T-helper 22 cell (primary cell): ENCODE results near the gene TBXAS1.

ENCODE experiments used
- DNase-seq: peaks from one replicate; pipeline ENCODE4 v3.0.0-alpha.2; 2020; ENCODE audit warnings: low read depth

The TBXAS1 gene

DNA sequence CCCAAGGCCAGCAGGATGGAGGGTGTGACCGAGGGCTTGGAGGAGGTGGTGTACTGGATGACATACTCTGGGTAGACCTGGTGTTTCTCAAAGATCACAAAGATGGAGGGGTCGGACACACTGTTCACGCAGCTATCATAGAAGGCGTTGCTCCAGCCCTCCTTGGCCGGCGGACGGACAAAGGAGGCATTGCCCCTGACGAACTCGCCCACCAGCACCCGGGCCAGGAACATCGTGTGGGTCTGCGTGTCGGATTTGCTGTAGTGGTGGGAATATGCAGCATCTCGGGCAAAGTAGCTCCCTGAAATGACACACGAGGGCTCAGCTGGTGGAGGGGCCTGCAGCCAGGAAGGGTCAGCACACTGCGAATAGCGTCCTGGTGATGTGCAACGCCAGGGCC is 195.5 kb downstream of the TBXAS1 start:
- no peak for DNase-seq

DNA sequence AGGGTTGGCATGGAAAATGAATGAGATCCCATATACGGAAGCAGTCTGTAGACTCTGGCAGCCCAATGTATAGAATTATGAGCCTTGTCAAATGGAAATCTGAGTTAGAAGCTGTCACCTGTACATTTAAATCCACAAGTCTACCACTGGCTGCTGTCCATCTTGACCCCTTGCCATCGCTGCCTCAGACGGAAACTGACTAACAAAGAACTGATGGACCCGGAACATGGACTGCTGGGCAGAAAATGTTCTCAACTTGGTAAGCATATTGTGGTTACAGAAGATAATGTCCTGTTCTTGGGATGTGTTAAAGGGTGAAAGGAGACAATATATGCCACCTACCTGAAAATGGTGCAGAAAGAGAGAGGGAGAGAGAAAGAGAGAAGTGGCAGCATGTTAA is 196.2 kb downstream of the TBXAS1 start:
- DNase-seq: no peak

DNA sequence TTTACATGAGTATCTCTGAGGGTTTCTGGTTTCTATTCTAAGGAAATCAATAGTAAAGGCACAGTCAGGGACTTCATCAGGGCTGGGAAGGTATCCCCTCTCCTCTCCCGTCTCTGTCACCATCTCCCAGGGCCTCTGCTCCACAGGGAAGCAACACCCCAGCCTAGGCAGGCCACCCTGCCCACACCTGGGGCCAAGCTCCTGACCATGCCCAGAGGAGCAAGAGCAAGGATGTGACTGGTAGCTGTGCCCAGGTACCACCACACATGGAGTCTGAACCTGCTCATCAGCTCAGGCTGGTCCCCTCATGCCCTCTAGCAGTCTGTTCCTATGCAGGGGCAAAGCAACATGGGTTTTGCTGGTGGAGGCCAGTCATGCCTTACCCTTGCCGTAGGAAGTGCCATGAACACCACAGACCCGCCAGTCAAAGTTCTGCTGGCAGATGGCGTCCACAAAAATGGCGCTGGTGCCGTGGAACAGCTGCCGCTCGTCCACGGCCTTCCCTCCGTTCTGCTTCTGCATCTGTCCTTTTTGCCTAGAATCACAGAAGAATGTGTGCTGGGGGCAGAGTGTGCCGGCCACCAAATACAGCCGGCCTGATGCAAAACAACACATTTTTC is 196.9 kb downstream of the TBXAS1 start:
- DNase-seq: no peak

DNA sequence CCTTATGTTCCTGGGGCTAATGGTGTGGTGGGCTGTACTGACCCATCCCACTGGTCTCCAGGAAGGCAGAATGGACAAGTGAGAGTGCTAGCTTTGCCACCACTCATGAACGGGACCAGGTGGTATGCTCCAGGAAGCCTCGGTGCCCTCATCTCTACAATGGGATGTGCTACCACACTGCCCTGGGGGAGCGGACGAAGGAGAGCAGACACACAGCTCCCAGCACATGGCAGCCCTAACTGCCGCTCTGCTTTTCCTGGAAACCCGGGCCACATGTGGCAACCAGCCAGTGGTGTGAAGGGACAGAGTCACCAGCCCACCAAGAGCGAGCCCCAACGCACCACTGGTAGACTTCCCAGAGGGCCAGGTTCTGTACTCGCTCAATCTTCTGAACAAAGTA is 197.9 kb downstream of the TBXAS1 start:
- DNase-seq: no peak

DNA sequence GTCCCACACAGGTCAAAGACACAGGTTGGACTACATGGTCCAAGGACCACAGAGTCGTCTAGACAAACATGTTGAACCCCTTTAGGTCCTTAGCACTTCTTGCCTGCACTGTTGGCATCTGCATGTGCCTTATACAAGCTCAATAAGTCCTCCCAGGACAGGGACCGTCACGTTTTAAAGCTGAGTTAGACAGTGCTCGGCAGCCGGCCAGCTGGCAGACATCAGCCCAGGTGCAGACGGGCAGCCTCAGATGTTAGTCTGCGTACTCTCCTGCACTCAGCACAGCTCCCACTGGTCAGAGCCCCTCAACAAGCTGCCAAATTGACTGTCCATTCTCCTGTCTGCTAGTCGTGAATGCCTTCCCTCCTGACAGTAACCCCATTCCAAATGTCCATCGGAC is 198.8 kb downstream of the TBXAS1 start:
- DNase-seq: no peak

DNA sequence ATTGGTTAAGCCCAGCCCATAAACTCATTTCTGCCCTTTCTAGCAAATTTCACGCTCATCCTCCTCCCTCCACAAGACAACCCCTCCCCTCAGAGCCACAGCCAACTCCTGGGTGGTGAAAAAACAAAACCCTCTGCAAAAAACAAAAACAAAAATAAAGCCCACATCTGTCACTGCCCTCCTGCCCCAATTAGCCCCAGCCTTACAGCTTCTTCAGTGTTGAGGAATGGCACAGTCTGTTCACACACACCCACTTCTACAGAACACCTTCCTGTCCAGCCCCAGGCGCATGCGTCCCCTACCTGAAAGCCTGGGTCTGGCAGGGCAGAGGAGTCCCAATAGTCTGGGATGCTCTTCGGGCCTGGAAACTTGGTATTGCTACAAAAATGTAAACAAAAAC is 199.2 kb downstream of the TBXAS1 start:
- DNase-seq: no peak

DNA sequence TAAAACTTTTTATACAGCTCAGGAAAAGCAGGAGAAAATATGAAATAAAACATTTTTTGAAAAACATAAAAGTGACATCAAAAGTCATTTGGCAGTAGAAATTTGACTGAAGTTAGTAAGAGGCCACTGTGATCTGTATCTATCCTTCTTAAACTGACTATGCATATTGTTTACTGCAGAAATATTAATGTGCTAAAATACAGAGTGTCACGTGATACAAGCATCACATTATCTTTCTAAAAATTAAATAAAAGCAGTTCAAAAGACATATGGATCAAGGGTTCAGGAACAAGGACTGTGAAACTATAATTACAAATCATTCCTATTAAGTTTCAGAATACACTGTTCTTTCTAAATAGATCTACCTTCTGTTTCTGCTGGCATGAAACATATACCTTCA is 200.0 kb downstream of the TBXAS1 start:
- no peak for DNase-seq

DNA sequence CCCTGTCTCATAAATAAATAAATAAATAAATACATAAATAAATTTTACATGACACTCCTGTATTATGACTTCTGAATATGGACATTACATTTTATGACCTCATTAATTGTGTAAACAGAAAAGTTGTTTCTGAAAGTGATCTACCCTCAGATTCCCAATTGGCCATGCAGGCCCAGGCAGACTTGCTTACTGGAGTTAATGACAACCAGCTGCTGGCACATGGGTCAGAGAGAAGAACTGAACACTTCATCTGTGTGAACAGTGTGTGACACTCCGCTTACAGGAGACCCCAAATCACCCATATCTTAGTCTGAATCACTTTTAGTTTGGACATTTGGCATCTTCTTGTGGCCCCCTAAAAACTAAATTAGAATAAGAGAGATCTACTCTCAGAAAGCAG is 202.3 kb downstream of the TBXAS1 start:
- DNase-seq: no peak

DNA sequence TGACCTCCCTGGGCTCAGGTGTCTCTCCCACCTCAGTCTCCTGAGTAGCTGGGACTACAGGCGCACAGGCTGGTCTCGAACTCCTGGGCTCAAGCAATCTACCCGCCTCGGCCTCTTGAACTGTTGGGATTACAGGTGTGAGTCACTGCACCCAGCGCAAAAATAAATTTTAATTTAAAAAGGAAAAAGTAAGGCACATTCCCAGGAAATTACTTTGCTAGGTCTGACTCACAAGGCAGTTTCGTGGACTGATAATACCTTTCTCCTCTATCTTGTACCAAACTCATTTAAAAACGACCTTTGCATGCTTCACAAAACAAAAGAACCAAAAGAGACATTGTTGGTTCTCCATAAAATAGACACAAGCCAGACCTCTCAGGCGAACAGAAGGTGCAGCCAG is 204.0 kb downstream of the TBXAS1 start:
- no peak for DNase-seq

DNA sequence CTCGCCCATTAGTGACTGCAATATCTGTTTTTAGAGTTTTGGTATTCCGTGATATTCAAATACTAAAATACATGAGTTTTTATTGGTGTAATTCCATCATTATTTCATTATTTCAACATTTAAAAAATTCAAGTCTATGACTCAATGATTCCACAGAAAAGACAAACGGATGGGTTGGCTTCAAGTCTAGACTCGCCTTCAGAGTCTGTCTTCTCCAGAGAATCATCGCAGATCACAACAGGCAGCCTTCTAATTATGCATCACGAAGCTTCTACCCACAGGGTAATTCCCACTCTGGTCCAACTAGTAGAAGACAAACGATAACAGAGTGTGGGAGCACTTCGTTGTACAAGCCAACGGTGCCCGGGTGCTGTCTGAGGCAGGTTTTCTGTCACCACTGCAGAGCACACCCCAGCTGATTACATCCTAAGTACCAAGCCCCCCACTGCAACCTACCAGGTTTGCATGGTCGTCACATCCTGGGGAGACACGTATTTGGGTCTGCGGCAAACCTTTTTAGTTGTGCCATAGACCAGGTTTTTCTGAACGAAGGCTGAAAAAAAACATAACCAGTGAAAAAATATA is 204.8 kb downstream of the TBXAS1 start:
- DNase-seq: no peak

DNA sequence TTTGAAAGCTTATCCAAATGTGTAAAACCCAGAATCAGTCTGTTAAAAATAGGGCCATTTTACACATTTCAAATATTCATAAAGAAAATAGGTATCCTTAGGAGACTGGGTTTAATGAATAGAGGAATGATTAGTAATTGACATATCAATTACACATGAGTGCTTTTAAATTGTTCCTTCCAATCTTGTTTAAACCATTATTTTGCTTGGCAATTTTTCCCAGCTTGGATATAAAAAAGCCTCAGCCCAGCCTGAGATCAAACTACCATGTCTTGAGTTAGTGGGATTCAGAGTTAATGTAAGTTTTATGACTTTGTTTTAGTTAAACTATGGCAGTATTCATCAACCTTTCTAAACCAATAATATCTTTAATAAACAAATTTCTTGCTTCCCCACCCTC is 205.4 kb downstream of the TBXAS1 start:
- DNase-seq: no peak

DNA sequence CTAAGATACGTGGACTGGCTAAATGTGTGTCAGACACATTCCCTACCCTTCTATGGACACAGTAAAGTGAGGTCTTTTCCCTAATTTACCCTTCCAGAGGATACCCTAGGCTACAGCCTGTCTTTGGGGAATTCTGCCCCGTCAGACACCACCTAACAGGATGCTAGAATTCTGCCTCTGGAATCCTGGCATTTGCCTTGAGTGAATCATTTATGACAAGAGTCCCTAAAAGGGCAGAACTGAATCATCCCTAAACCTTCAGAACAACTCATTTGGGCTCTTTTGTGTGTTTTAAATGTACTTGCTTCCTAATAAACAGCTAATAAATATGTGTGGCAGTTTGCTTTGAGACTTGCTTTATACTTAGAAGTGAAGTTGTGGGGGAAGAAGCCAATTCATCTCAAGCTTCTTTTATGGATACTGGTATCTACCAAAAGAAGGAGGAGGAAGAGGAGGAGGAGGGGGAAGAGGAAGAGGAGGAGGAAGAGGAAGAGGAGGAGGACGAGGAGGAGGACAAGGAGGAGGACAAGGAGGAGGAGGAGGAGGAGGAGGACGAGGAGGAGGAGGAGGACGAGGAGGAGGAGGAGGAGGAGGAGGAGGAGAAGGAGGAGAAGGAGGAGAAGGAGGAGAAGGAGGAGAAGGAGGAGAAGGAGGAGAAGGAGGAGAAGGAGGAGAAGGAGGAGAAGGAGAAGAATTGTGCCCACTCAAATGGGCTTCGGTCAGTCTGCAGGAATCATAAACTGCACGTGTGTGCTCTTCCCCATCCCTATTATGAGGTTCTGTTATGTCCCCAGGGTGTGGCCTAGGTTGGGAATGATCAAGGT is 206.5 kb downstream of the TBXAS1 start:
- no peak for DNase-seq

DNA sequence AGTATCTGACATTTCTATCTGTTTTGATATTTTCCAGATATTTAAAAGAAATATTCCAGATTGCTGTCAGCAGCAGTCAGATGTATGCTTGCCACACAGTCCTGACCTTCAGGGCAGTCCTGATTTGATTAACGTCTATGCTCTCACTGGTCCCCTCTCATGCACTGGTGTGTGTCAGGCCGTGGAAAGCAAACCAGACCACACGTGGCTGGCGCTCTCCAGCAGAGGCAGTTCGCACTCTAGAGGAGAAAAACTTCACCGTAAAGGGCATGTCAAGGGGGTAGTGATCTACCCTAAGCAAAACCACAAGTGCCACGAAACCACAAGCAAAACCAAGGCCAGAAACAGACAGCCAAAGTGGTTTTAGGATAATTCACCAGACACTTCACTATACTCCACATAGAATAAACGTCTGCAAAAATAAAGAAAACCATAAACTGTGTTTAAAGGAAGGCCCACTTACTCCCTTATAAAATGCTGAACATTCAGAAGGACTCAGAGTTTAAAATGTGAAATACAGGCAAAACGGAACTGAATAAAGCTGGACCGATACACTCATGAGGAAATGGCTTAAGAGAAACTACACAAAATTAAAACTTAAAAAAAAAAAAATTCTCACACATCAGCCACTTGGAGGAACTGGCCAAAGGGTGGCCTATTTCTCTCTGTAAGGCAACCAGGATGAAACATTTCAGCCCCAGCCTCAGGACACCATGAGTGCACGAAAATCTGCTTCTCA is 207.3 kb downstream of the TBXAS1 start:
- DNase-seq: no peak

DNA sequence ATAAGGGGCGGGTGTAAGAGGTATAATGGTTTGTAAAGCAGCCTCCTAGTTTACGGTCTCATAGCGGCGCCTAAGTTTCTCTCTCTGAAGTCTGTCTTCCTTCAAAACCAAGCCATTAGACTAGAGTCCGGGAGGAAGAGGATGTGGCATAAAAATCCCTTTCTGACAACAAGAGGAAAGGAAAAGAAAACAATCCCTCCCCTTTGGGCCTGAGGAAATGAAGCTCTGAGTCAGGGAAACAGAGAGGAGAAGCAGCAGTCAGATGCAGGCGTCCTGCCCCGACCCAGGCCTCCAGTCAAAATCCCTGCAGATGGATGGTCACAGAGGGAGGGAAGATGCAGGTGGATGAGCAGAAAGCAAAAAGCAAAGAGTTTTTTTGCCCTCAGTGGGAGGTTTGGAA is 210.0 kb downstream of the TBXAS1 start:
- no peak for DNase-seq

DNA sequence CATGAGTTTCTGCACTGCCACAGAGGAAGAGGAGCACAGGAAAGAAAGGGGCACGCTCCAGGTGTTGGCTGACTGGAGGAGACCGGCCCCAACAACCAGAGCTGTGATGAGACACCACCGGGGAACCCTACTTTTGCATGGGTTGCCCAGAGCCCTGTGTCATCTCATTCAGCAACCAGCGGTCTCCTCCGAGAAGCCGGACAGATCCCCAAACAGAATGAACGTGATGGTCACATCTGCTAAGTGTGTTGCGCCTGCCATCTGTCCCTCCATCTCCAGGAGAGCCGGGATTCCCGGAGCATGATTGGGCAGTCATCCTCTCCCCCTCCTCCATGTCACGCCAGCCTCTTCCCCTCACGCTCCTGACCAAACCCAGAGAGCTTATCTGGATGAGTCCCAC is 210.8 kb downstream of the TBXAS1 start:
- DNase-seq: no peak

DNA sequence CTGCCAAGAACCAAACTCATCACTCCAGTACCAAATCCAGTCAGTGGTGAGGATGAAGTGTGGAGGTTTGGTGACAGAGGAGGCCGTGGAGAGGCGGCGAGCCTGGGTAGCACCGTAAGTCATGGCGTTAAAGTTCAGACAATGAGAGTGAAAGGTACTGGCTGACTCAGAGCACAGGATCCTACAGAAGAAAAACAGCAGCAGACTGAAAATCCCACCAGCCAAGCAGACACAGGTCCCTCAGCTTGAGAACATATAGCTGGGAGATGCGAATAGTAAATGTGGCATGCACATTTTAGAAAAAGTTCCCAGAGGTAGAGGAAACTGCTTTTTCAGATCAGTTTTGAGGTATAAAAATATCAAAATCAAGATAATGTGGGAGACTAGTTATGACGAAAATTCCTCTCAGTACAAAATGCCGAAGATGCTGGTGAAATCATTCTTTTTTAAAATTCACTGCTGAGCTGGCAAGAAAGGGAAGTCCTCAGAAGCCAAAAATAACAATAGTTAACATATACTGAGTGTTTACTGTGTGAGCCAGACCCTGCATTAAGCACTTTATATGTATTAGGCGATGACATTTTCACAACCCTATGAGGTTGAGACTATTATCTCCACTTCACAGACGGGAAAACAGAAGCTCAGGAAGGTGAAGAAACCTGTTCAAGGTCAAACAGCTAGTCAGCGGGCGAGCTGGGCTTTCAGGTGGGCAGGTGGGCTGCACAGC is 212.8 kb downstream of the TBXAS1 start:
- DNase-seq: no peak

DNA sequence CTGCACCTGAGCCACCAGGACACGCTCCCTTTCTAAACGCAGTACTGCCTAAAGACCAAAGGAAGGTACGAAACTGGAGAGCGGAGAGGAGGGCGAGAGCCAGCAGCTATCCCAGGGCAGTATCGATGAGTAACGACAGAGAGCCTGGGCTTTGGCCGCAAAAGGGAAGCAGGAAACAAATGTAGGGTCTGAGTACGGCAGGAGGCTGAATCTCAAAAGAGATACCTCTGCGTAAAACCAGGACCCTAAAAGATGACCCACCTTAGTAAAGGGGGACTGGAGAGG is 213.3 kb downstream of the TBXAS1 start:
- no peak for DNase-seq

DNA sequence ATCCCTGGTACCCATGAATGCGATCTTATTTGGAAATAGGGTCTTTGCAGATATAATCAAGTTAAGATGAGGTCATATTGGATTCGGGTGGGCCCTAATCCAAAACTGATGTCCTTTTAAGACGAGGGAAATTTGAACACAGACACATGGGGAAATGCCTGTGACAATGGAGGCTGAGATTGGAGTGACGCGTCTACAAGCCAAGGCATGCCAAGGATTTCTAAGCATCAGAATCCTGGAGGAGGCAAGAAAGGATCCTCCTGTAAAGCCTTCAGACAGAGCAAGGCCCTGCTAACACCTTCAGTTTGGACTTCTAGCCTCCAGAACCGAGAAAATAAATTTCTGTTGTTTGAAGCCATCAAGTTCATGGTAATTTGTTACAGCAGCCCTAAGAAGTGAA is 215.2 kb downstream of the TBXAS1 start:
- no peak for DNase-seq

DNA sequence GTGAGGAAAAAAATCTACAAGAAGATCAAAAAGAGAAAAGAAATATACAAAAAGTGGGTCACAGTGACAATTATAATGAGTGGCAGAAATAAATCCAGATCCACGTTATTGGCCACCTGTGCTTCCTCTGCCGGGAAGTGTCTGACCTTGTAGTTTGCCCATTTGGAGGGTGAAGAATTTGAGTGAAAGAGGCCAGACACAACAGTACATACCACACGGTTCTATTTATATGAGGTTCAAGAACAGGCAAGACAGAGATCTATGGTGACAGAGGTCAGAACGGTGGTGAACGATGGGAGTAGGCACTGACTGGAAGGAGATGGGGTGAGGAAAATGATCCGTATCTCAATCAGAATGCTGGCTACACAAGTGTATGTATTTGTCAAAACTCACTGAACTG is 216.6 kb downstream of the TBXAS1 start:
- no peak for DNase-seq

DNA sequence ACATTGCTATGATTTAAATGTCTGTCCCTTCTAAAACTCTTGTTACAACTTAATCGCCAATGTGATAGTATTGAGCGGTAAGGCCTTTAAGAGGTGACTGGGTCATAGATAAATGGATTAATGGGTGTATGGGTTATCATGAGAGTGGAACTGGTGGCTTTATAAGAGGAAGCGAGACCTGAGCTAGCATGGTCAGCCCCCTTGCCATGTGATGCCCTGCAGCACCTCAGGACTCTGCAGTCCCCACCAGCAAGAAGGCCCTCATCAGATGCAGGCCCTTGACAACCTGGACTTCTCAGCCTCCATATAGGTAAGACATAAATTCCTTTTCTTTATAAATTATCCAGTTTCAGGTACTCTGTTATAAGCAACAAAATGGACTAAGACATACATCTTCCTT is 218.1 kb downstream of the TBXAS1 start:
- DNase-seq: no peak

DNA sequence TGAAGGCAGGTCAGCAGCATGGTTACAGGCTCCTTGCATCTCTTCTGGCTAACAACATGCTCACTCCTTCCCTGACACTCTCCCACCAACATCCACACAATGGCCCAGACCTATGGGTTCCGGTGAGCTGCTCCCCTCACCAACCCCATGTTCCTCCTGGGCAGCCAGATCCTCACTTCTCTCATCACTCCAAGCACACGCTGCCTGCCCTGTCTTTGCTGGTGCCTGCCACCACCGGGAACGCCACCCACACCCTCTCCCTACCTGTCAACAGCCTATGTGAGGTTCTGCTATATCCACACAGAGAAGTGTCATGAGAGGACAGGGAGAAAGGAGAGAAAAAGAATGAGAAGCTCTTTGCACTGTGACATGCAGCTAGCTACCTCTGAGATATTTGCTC is 219.1 kb downstream of the TBXAS1 start:
- no peak for DNase-seq

DNA sequence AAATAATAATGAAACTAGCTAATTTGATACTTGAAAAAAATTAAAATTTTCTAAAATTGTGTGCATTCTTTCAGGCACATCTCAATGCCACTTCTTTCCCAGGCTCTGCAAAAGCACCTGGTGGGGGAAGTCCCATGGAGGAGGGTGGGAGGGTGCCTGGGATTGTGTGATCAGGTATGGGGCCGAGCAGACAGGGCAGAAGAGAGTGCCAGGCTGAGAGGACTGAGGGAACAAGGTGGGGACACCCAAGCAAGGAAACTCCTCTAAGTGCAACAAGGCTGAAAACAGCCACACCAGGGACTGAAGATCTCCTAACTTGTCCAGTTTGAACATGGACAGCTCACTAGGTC is 219.9 kb downstream of the TBXAS1 start:
- no peak for DNase-seq
